Osteocyte (in vitro differentiated cells): ENCODE data around the gene SCO2. TPM values are rescaled to one million over a fixed set of nuclear protein-coding genes. Genes with fewer than 3 reads are reported as not detected.

Experiments
- DNase-seq: peaks from one replicate; pipeline ENCODE4 v3.0.0; 2021; ENCODE audit warnings: mixed read lengths; ENCODE audit not compliant: unreplicated experiment; ENCODE audit errors: extremely low spot score
- H3K27ac Mint-ChIP-seq: one replicate; pipeline ENCODE4 v1.8.0; 2021; ENCODE audit warnings: mild to moderate bottlenecking, mixed read lengths; ENCODE audit not compliant: unreplicated experiment
- H3K27me3 Mint-ChIP-seq: one replicate; pipeline ENCODE4 v1.8.0; 2021; ENCODE audit warnings: mixed read lengths; ENCODE audit not compliant: unreplicated experiment
- H3K36me3 Mint-ChIP-seq: one replicate; pipeline ENCODE4 v1.8.0; 2021; ENCODE audit warnings: mixed read lengths; ENCODE audit not compliant: unreplicated experiment
- H3K4me1 Mint-ChIP-seq: one replicate; pipeline ENCODE4 v1.8.0; 2021; ENCODE audit warnings: mixed read lengths; ENCODE audit not compliant: unreplicated experiment
- H3K4me3 Mint-ChIP-seq: one replicate; pipeline ENCODE4 v1.8.0; 2021; ENCODE audit warnings: mild to moderate bottlenecking, moderate library complexity, mixed read lengths; ENCODE audit not compliant: unreplicated experiment
- H3K9me3 Mint-ChIP-seq: one replicate; pipeline ENCODE4 v1.8.0; 2021; ENCODE audit warnings: mixed read lengths; ENCODE audit not compliant: unreplicated experiment
- total RNA-seq: library from RNA; stranded (reverse); gene quantifications from 2 replicates; pipeline ENCODE4 v1.2.1, GENCODE V29; 2021
- TF ChIP-seq, protein P1 (sequence below): fragments of 200-600 bp; sonication (generic); IDR thresholded peaks from 2 replicates; pipeline ENCODE4 v1.5.0; 2021; ENCODE audit warnings: antibody characterized with exemption, mild to moderate bottlenecking, moderate library complexity

SCO2 gene
- total RNA-seq, 1 donor from 2014 or later = not detected

DNA sequence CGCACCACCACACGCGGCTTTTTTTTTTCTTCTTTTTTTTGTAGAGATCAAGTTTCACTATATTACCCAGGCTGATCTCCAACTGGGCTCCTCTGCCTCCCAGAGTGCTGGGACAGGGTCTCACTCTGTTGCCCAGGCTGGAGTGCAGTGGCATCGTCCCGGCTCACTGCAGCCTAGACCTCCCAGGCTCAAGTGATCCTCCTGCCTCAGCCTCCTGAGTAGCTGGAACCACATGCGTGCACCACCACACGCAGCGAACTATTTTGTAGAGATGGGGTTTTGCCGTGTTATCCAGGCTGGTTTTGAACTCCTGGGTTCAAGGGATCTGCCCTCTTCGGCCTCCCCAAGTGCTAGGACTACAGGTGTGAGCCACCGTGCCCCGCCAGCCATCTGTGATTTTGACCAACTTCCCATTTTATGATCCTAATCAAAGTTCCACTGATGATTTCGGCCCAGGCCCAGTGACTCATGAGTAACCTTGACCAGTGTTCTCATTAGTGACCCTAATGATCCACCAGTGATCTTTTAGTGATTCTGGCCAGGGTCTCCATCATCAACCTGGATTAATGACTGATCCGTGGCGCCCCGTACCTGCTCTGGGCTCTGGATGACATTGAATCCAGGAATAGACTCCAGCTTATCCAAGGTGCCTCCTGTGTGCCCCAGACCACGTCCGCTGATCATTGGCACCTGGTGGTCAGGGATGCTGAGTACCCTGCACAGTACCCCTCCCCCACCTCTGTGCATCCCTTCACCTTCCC, 2.7 kb upstream of the SCO2 start:
- Mint-ChIP-seq H3K27me3 (peaks cover 6% of the 10 kb centered on the region), H3K27ac (no peak overlapping the region), H3K9me3 (no peaks in the 10 kb centered on the region), H3K4me3 (peak overlapping the region; percentile 65), H3K36me3 (peaks cover 4% of the 10 kb centered on the region), H3K4me1 (peaks cover 27% of the 10 kb centered on the region)
- no peak for DNase-seq
- TF ChIP-seq, protein P1, sequence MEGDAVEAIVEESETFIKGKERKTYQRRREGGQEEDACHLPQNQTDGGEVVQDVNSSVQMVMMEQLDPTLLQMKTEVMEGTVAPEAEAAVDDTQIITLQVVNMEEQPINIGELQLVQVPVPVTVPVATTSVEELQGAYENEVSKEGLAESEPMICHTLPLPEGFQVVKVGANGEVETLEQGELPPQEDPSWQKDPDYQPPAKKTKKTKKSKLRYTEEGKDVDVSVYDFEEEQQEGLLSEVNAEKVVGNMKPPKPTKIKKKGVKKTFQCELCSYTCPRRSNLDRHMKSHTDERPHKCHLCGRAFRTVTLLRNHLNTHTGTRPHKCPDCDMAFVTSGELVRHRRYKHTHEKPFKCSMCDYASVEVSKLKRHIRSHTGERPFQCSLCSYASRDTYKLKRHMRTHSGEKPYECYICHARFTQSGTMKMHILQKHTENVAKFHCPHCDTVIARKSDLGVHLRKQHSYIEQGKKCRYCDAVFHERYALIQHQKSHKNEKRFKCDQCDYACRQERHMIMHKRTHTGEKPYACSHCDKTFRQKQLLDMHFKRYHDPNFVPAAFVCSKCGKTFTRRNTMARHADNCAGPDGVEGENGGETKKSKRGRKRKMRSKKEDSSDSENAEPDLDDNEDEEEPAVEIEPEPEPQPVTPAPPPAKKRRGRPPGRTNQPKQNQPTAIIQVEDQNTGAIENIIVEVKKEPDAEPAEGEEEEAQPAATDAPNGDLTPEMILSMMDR = no peak

DNA sequence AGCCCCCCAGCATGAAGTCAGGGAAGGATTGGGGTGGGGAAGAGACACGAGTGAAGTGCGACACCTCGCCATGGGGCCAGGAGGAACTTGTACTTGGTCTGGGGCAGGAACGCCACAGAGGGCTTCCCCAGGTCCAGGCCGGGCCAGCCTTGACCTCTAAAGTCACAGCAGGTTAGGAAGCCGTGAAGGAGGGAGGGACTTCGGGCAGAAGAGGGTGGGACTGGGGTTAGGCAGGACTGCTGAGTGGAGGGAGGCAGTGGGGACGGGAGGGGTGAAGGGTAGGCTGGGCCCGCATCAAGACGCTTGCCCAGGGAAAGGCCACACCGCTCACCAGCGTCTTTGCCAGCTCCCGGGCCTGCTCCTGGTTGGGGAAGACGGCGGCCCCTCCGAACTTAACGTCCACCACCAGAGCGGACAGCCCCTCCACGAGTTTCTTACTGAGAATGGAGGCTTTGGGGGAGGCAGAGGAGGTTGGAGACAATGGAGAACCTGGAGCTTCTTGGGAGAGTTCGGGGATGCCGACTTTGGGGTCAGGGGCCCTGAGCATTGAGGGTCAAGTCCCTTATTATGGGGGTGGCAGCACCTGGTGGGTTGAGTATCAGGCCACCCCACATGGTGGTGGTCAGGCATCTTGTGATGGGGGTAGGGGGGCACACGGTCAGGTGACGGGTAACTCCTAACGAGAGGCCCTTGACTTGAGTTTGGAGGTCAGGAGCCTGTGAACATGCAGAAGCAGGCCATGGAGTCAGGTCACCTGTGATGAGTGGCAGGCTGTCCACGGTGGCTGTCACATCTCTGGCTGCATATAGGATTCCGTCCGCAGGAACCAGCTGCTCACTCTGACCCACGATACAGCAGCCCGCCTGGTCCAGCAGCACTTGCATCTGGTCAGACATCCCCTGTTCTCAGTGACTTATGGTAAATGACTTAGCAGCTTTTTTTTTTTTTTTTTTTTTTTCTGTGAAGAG, 1.7 kb upstream of the SCO2 start:
- TF ChIP-seq, protein P1 = no peak
- peak overlapping the region; percentile 65 for H3K4me3 Mint-ChIP-seq
- peaks cover 4% of the 10 kb centered on the region for H3K36me3 Mint-ChIP-seq
- H3K9me3 Mint-ChIP-seq = no peaks in the 10 kb centered on the region
- peaks cover 27% of the 10 kb centered on the region for H3K4me1 Mint-ChIP-seq
- peak overlapping the region; percentile 68 for H3K27ac Mint-ChIP-seq
- no peak for DNase-seq
- H3K27me3 Mint-ChIP-seq = no peaks in the 10 kb centered on the region

DNA sequence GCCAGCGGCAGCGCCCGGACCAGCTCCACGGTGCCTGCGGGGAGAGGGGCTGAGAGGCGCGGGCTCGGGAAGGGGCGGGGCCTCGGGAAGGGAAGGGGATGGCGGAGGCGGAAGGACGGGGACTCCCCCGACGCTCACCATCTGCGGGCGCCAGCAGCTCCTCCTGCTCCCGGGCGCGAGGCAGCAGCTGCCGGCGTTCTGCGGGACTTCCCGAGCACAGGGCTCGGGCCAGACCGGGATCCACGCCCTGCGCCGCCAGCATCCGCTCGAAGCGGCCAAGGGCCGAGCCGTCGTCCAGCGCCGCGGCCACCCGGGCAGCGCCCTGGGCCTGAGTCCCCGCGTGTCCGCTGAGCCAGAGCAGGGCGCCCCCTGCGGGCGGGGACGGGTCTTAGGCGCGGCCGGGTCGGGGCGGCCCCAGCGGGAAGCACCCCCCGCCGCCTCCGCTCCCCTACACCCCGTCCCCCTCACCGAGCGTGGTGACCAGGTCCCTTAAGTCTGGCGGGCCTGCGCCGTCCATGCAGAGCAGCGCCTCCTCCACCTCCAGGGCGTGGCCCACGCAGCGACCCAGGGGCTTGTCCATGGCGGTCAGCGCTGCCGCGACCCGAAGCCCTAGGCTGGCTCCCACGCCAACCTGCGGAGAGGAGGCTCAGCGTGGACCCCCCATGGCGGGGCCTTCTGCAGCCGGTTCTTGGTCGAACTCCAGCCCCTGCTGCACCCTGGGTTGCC, 873 bp upstream of the SCO2 start:
- H3K36me3 Mint-ChIP-seq = peaks cover 4% of the 10 kb centered on the region
- peak overlapping the region; percentile 65 for H3K4me3 Mint-ChIP-seq
- no peaks in the 10 kb centered on the region for H3K9me3 Mint-ChIP-seq
- H3K27ac Mint-ChIP-seq = peak overlapping the region; percentile 68
- peaks cover 27% of the 10 kb centered on the region for H3K4me1 Mint-ChIP-seq
- peak; percentile 92 for DNase-seq
- TF ChIP-seq, protein P1 = peak; percentile 75
- no peaks in the 10 kb centered on the region for H3K27me3 Mint-ChIP-seq

DNA sequence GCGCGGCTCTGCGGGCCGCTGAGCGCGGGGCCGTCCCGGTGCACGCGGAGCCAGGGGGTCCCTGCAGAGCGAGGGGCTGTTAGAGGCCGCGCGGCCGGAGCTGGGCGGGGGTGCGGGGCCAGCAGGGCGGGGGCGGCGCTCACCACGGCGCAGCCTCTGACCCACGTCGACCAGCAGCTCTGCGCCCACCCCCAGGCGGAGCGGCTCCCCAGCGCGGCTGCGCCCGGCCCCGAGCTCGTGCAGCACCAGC, 385 bp upstream of the SCO2 start:
- Mint-ChIP-seq H3K4me1 (peaks cover 24% of the 10 kb centered on the region), H3K36me3 (peaks cover 4% of the 10 kb centered on the region), H3K9me3 (no peaks in the 10 kb centered on the region), H3K27me3 (no peaks in the 10 kb centered on the region), H3K4me3 (peak overlapping the region; percentile 83), H3K27ac (no peak overlapping the region)
- TF ChIP-seq, protein P1 = peak; percentile 38
- DNase-seq = no peak
